Heart left ventricle (tissue), 16 donors: Measurements from ENCODE around the gene UCMA. TPM values are rescaled to one million over a fixed set of nuclear protein-coding genes. Genes with fewer than 3 reads are reported as not detected.
"Not testable (repeated sequence)": the region's sequence is repeated elsewhere in the genome, so short reads cannot be mapped to it uniquely, and the experiment has no call there.

Experiments used
- ATAC-seq, 4 donors: fragments of 200-7000 bp; cut with Tn5 transposase; one replicate each; pipeline ENCODE4 v1.9.1; 2020 to 2022; ENCODE audit warnings: moderate library complexity in 4 of 4, mild to moderate bottlenecking in 3 of 4, moderate number of reproducible peaks in 1 of 4
- DNase-seq, 5 donors: peaks; one replicate each; pipeline ENCODE4 v3.0.0-alpha.2; 2020
- H3K27ac ChIP-seq, 12 donors: fragments of 200-600 bp; sonication (generic) in 4 of 12; one replicate each; pipeline versions ENCODE4 v1.5.0 to v1.8.0; 2016 to 2022; ENCODE audit warnings: mild to moderate bottlenecking in 2 of 12
- H3K27me3 ChIP-seq, 9 donors: fragments of 200-600 bp; sonication (generic) in 2 of 9; one replicate each; pipeline versions ENCODE4 v1.5.1 to v1.8.0; 2016 to 2022; ENCODE audit warnings: mild to moderate bottlenecking in 3 of 9
- H3K36me3 ChIP-seq, 9 donors: fragments of 200-600 bp; sonication (generic) in 2 of 9; one replicate each; pipeline versions ENCODE4 v1.5.0 to v1.8.0; 2018 to 2022; ENCODE audit warnings: mild to moderate bottlenecking in 2 of 9
- H3K4me1 ChIP-seq, 12 donors: fragments of 200-600 bp; sonication (generic) in 4 of 12; one replicate each; pipeline versions ENCODE4 v1.5.0 to v1.8.0; 2016 to 2022; ENCODE audit warnings: mild to moderate bottlenecking in 3 of 12
- H3K4me3 ChIP-seq, 12 donors: fragments of 200-600 bp; sonication (generic) in 4 of 12; one replicate each; pipeline versions ENCODE4 v1.5.0 to v1.8.0; 2017 to 2022; ENCODE audit warnings: mild to moderate bottlenecking in 9 of 12, moderate library complexity in 4 of 12
- H3K9me3 ChIP-seq, 12 donors: fragments of 200-600 bp; sonication (generic) in 4 of 12; one replicate each; pipeline versions ENCODE4 v1.5.0 to v1.8.0; 2016 to 2022; ENCODE audit warnings: mild to moderate bottlenecking in 1 of 12
- POLR2A ChIP-seq, 2 donors: fragments of 450-650 bp; IDR thresholded peaks; one replicate each; pipeline ENCODE4 v1.6.1; 2017; ENCODE audit warnings: antibody characterized with exemption in 2 of 2, mild to moderate bottlenecking in 2 of 2, moderate library complexity in 2 of 2
- WGBS, 4 donors: extraction: QIAGEN DNeasy Blood & Tissue Kit in 2 of 4; methylation state at CpG; one replicate each; pipeline versions ENCODE4 v1.1.5 to v1.1.7; 2013 to 2018; 5-methylcytosine and 5-hydroxymethylcytosine counted together
- intact Hi-C, 10 donors: fragments of 100-400 bp; cut with DNase I; formaldehyde crosslinking; loops; one replicate each; pipeline versions ENCODE4 v1.11.1 to v1.14.2; 2022
- polyA plus RNA-seq, 2 donors: library from polyadenylated mRNA; stranded (reverse); fragments of 200-250 nt; gene quantifications; one replicate each; pipeline ENCODE4 v1.2.3, GENCODE V29; 2013
- total RNA-seq, 9 donors: library from RNA; depleted of rRNA in 2 of 9; stranded (reverse); fragments of >200 nt in 2 of 9; fragmentation: NEBNext Ultra II Directional in 3 of 9; extraction: Animal tissue kit (Norgen Biotek cat#: 25700) in 3 of 9; gene quantifications; one replicate each; pipeline versions ENCODE4 v1.1.0 to v1.2.4, GENCODE V29; 2016 to 2023
- TF ChIP-seq, protein P1 (sequence below), 12 donors: fragments of 200-600 bp; sonication (generic) in 4 of 12; IDR thresholded peaks; one replicate each; pipeline versions ENCODE4 v1.5.0 to v1.8.0; 2018 to 2022; ENCODE audit warnings: antibody characterized with exemption in 12 of 12, mild to moderate bottlenecking in 5 of 12
- donor health status: ischemic (EF 13 %, LVEDD 7.1; RV severe dilation, severe dysfunction).
- donor health status: healthy with polysubstance abuse.
- donor health status: DM: no; HTN: yes; CAD: no.
- donor health status: DM: no; HTN: no; CAD: no.
- donor health status: ischemic (EF 25% LVEDD 6.9; RV normal size, moderate dysfunction).
- donor health status: ischemic (EF 25% LVEDD 5.7; RV mildly dilated, moderate dysfunction).
- donor health status: healthy.
- donor health status: DM: yes; HTN: yes; CAD: no.
- donor health status: ischemic (EF 35%, LVEDD 5.7; RV mildly dilated, moderate dysfunction).
- donor health status: nonischemic (EF 11% LVEDD 7.7; RV severe dilation, severe dysfunction).
- donor health status: DM: yes; HTN: yes; CAD: no.
- donor health status: PGD.
- donor health status: ischemic (EF 29% LVEDD 5.4; RV normal size, mild dysfunction).
- donor health status: nonischemic (EF 23%, LVEDD 6.1; RV moderate dilation, normal function).

UCMA gene
- total and polyA plus RNA-seq, 11 donors = 0.38 TPM; not detected in 10

DNA sequence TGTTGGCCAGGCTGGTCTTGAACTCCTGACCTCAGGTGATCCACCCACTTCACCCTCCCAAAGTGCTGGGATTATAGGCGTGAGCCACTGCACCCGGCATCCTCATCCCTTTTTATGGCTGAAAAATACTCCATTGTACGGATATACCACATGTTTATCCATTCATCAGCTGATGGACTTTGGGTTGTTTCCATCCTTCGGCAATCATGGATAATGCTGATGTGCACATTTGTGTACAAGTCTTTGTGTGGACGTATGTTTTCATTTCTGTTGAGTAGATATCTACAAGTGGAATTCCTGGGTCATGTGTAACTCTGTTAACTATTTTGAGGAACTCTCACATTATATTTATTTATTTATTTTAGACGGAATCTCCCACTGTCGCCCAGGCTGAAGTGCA, 5.7 kb upstream of the UCMA start:
- DNase-seq (no peak), ATAC-seq (no peak)
- no peaks in the 10 kb centered on the region for H3K4me1 ChIP-seq
- TF ChIP-seq POLR2A (IDR thresholded peaks at IDR 0.05) = no peak
- TF ChIP-seq, protein P1, sequence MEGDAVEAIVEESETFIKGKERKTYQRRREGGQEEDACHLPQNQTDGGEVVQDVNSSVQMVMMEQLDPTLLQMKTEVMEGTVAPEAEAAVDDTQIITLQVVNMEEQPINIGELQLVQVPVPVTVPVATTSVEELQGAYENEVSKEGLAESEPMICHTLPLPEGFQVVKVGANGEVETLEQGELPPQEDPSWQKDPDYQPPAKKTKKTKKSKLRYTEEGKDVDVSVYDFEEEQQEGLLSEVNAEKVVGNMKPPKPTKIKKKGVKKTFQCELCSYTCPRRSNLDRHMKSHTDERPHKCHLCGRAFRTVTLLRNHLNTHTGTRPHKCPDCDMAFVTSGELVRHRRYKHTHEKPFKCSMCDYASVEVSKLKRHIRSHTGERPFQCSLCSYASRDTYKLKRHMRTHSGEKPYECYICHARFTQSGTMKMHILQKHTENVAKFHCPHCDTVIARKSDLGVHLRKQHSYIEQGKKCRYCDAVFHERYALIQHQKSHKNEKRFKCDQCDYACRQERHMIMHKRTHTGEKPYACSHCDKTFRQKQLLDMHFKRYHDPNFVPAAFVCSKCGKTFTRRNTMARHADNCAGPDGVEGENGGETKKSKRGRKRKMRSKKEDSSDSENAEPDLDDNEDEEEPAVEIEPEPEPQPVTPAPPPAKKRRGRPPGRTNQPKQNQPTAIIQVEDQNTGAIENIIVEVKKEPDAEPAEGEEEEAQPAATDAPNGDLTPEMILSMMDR (IDR thresholded peaks at IDR 0.05) = no peak
- no peaks in the 10 kb centered on the region for H3K9me3 ChIP-seq
- H3K27me3 ChIP-seq = peaks cover 0 to 1% (median 0%) of the 10 kb centered on the region in 9 donors
- intact Hi-C loops = no loop called here
- H3K27ac ChIP-seq = no peak overlapping the region
- H3K4me3 ChIP-seq = no peak overlapping the region
- no peaks in the 10 kb centered on the region for H3K36me3 ChIP-seq
- 86 to 93% (median 91%) methylated on average over 6 to 7 of the region's 7 CpGs for WGBS, 4 donors

DNA sequence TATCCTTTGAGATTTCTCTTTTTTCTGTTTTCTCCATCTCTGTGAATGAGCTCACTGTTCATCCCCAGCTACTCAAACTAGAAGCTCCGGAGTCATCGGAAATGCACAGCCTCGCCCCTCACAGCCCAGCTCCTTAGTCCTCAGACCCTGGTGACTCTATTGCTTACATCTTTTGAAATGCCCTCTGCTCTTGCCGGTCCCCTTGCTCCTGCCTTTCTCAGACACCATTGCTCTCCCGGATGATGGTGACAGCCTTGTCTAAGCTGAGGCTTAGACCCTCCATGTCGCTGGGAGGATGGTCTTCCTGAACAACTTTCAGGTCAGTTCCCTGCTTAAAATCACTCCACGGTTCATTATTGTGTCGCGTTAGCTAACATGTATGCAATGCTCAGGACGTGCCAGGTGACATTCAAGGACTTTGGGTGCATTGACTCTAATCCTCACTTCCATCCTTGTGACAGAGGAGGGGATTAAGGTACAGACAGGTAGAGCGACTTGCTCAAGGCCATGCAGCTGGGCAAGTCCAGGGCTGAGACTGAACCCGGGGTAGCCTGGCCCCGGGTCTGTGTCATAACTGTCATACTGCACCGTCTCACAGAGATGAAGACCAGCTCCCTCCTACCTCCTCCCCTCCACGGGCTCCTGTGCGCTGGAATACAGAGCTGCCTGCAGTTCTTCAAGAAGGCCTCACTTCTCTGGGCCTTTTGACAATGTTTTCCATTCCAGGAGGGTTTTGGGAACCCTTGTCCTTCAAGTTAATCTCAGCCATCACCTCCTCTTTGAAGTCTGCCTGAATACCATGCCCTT, 4.3 kb upstream of the UCMA start:
- intact Hi-C loops = no loop called here
- Histone ChIP-seq H3K27me3 (peaks cover 0 to 12% (median 3%) of the 10 kb centered on the region in 9 donors), H3K36me3 (no peaks in the 10 kb centered on the region), H3K9me3 (no peaks in the 10 kb centered on the region), H3K4me1 (no peaks in the 10 kb centered on the region), H3K27ac (no peak overlapping the region), H3K4me3 (no peak overlapping the region)
- ATAC-seq (no peak), DNase-seq (no peak)
- TF ChIP-seq, protein P1 (IDR thresholded peaks at IDR 0.05) = no peak
- TF ChIP-seq POLR2A (IDR thresholded peaks at IDR 0.05) = no peak
- WGBS, 4 donors = 76 to 82% (median 79%) methylated on average over 16 of the region's 16 CpGs

DNA sequence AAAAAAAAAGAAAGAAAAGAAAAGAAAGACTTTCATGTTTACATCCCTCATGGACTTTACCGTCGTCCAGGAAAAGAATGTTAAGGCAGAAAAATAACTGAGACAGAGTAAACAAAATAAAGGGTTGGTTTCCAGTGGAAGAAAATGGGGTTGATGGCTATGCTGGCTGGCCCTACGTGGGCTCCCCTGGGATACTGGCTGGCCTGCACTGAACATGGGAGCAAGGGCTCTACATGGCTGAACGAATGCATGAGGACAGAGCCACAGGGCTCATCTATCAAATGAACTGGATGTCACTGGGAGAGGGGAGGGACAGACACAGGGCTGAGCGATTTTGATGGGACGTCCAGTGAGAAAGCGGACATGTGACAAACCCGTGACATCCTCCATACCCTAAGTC, 2.5 kb upstream of the UCMA start:
- no peak for ATAC-seq
- DNase-seq = no peak
- no peak for TF ChIP-seq POLR2A (IDR thresholded peaks at IDR 0.05)
- TF ChIP-seq, protein P1 (IDR thresholded peaks at IDR 0.05) = no peak
- no peaks in the 10 kb centered on the region for H3K36me3 ChIP-seq
- H3K27ac ChIP-seq = no peak overlapping the region
- no peaks in the 10 kb centered on the region for H3K4me1 ChIP-seq
- H3K9me3 ChIP-seq = no peaks in the 10 kb centered on the region
- no peak overlapping the region for H3K4me3 ChIP-seq
- peaks cover 0 to 14% (median 5%) of the 10 kb centered on the region in 9 donors for H3K27me3 ChIP-seq
- WGBS, 4 donors = 77 to 84% (median 82%) methylated on average over 8 of the region's 8 CpGs
- intact Hi-C loops = no loop called here

DNA sequence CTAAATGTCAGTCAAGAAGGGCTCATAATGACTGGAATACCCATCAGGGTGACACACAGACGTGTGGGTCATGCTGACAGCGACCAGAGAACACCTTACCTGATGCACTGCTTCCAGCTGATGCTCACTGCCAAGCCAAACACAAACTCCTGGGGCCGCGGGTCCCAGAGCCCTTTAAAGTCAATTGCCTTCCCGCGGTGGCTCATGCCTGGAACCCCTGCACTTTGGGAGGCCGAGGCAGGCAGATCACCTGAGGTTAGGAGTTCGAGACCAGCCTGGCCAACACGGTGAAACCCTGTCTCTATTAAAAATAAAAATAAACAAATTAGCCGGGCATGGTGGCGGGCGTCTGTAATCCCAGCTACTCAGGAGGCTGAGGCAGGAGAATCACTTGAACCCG, 562 bp upstream of the UCMA start:
- 86 to 91% (median 87%) methylated on average over 8 to 13 of the region's 13 CpGs for WGBS, 4 donors
- H3K36me3 ChIP-seq, DNase-seq, ATAC-seq, H3K4me1 ChIP-seq, H3K27ac ChIP-seq, H3K9me3 ChIP-seq, H3K4me3 ChIP-seq, intact Hi-C loops: not testable (repeated sequence)
- H3K27me3 ChIP-seq = peaks cover 0 to 14% (median 5%) of the 10 kb centered on the region in 9 donors
